Caki2 (cell line): Measurements from ENCODE around the gene GDF7. TPM values are rescaled to one million over a fixed set of nuclear protein-coding genes. Genes with fewer than 3 reads are reported as not detected.
A peak's percentile ranks its signal among the peaks of the same experiment; 100 is the strongest.

Source experiments
- DNase-seq: peaks from one replicate; pipeline ENCODE4 v3.0.0-alpha.2; 2015; ENCODE audit warnings: low read depth
- in situ Hi-C: cut with HindIII; loops from 2 replicates; pipeline ENCODE4 v1.10.0; 2016; ENCODE audit warnings: low sequenced_read_pairs, low pct_unique_long_range_greater_than_20kb, mixed read lengths
- total RNA-seq: library from RNA; depleted of rRNA; stranded (reverse); fragments of >200 nt; shearing (Covaris generic); gene quantifications from 2 replicates; pipeline ENCODE4 v1.2.3, GENCODE V29; 2014; ENCODE audit warnings: low replicate concordance; rRNA removed

Gene GDF7
- 0.68 and 0.72 TPM in 2 replicates for total RNA-seq

GRCh38 chr2:20666304-20667150 lies at the start of gene GDF7:
TSS of gene GDF7 (plus strand) at chr2:20667144. CDS start at chr2:20667240, 96 bp downstream.
- DNase-seq = no peak
- in situ Hi-C loops = no loop called here

GRCh38 chr2:20617892-20618467 lies 49.0 kb upstream of the GDF7 start:
- in situ Hi-C loops = no loop called here
- peak; percentile 94 for DNase-seq

- no peak for DNase-seq
- in situ Hi-C loops = no loop called here
Observed at GRCh38 chr2:20618468-20618885, 48.5 kb upstream of the GDF7 start.

GRCh38 chr2:20618886-20619521 lies 47.9 kb upstream of the GDF7 start:
- in situ Hi-C loops = no loop called here
- DNase-seq = no peak

- in situ Hi-C loops = no loop called here
- DNase-seq = no peak
Observed at GRCh38 chr2:20619624-20620024, 47.3 kb upstream of the GDF7 start.

- in situ Hi-C loops = no loop called here
Observed at GRCh38 chr2:20620271-20620681, 46.7 kb upstream of the GDF7 start.

GRCh38 chr2:20620696-20621365 lies 46.1 kb upstream of the GDF7 start:
- DNase-seq = no peak
- in situ Hi-C loops = no loop called here

More at GRCh38 chr2:20620271-20620681, 46.7 kb upstream of the GDF7 start:
- DNase-seq = no peak

GRCh38 chr2:20621366-20622295 lies 45.3 kb upstream of the GDF7 start:
- in situ Hi-C loops = no loop called here
- no peak for DNase-seq

- no peak for DNase-seq
- in situ Hi-C loops = no loop called here
Observed at GRCh38 chr2:20622296-20622686, 44.7 kb upstream of the GDF7 start.

- in situ Hi-C loops = no loop called here
- no peak for DNase-seq
Observed at GRCh38 chr2:20622731-20623130, 44.2 kb upstream of the GDF7 start.

GRCh38 chr2:20623241-20623640 lies 43.7 kb upstream of the GDF7 start:
- in situ Hi-C loops = no loop called here
- DNase-seq = no peak

- no peak for DNase-seq
- in situ Hi-C loops = no loop called here
Observed at GRCh38 chr2:20623741-20624155, 43.2 kb upstream of the GDF7 start.

GRCh38 chr2:20624156-20624883 lies 42.6 kb upstream of the GDF7 start:
- in situ Hi-C loops = no loop called here
- DNase-seq = no peak

GRCh38 chr2:20624884-20625485 lies 42.0 kb upstream of the GDF7 start:
- no peak for DNase-seq
- in situ Hi-C loops = loop anchor here (25.0 kb wide), 1 partner anchor 188 kb away; the partner anchor contains the start of gene RHOB

- in situ Hi-C loops = loop anchor here (25.0 kb wide), 1 partner anchor 188 kb away; the partner anchor contains the start of gene RHOB
Observed at GRCh38 chr2:20625491-20626391, 41.2 kb upstream of the GDF7 start.

GRCh38 chr2:20626392-20626697 lies 40.6 kb upstream of the GDF7 start:
- DNase-seq = no peak
- in situ Hi-C loops = loop anchor here (25.0 kb wide), 1 partner anchor 189 kb away; the partner anchor contains the start of gene RHOB

More at GRCh38 chr2:20625491-20626391, 41.2 kb upstream of the GDF7 start:
- DNase-seq = no peak
